ENCODE results near the gene MRPL58. TPM values are rescaled to one million over a fixed set of nuclear protein-coding genes. Genes with fewer than 3 reads are reported as not detected.
A peak's percentile ranks its signal among the peaks of the same experiment; 100 is the strongest.
"Not testable (repeated sequence)": the region's sequence is repeated elsewhere in the genome, so short reads cannot be mapped to it uniquely, and the experiment has no call there.

Gene MRPL58
- total RNA-seq, 5 donors from 2014 or later (not counting 1 experiment from before 2014, with no cell fraction given), result 15.6 to 30.6 (median 26.6) TPM

DNA sequence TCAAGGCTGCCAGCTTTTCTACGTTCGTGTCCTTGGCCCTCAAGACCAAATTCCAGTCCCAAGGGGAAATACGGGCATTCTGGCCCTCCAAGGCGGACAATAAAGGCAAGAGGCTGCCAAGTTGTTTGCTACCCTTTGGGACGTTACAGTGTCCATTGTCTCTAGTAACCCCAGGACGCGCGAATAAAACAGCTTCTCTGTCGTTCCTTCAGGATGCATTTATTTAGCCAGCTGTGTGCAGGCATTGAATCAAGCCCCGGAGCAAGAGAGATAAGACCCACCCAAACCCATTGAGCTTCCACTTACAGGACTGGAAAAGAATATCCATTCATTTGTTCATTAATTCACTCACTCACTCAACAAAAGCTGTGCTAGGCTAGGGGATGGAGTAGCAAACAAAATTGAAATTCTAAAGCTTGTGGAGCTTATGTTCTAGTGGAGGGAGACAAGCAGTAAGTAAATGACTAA, 656 bp downstream of the MRPL58 start:
- no peak for DNase-seq
- ChIA-PET CTCF (interaction anchor here (0.7 to 4.1 kb wide), 11 partner anchors 19 to 188 kb away, joined by 3 to 46 read pairs (median 4); partner anchors contain the start of genes CDR2L (in 1 of the 2) and HID1 (in 1 of the 2)), POLR2A (interaction anchor here in 1 of 2 donors (0.5 to 1.3 kb wide), 4 partner anchors 8 to 864 kb away, joined by 3 to 8 read pairs (median 3); no protein-coding TSS in a partner anchor)
- H3K9me3 Mint-ChIP-seq, result no peaks in the 10 kb centered on the region
- H3K4me3 Mint-ChIP-seq, result peak overlapping the region; percentile 92 to 94 (median 93)
- no peaks in the 10 kb centered on the region for H3K27me3 Mint-ChIP-seq
- Histone ChIP-seq H3K27ac (ENCODE audit: low read length) (peak overlapping the region; percentile 72), H3K27me3 (replicated peaks in 1 of 2; ENCODE audit: control insufficient read depth in 2 of 2, extremely low read depth in 1 of 2, insufficient read depth in 2 of 2, low read length in 1 of 2) (no peaks in the 10 kb centered on the region), H3K4me1 (ENCODE audit: control insufficient read depth in 1 of 2, extremely low read depth in 1 of 2, insufficient read depth in 2 of 2, low read length in 2 of 2) (peaks cover 6 to 20% of the 10 kb centered on the region in 2 experiments), H3K36me3 (ENCODE audit: control insufficient read depth in 2 of 2, extremely low read depth in 1 of 2, insufficient read depth in 1 of 2, low read length in 1 of 2) (peaks cover 0 to 12% of the 10 kb centered on the region in 2 donors), H3K4me3 (ENCODE audit: control insufficient read depth in 1 of 2, extremely low read depth in 1 of 2, low read length in 1 of 2) (peak overlapping the region; percentile 67 to 94), H3K9me3 (no peaks in the 10 kb centered on the region)
- H3K27ac Mint-ChIP-seq, result peak overlapping the region; percentile 85 to 86
- 1% methylated on average over 9 of the region's 10 CpGs for WGBS (ENCODE audit: insufficient coverage)
- H3K4me1 Mint-ChIP-seq, result peaks cover 33 to 41% (median 39%) of the 10 kb centered on the region in 3 donors
- peak in 1 of 4 experiments; percentile 7 for ATAC-seq (replicated peaks in 1 of 4)
- H3K36me3 Mint-ChIP-seq, result peaks cover 13% of the 10 kb centered on the region

DNA sequence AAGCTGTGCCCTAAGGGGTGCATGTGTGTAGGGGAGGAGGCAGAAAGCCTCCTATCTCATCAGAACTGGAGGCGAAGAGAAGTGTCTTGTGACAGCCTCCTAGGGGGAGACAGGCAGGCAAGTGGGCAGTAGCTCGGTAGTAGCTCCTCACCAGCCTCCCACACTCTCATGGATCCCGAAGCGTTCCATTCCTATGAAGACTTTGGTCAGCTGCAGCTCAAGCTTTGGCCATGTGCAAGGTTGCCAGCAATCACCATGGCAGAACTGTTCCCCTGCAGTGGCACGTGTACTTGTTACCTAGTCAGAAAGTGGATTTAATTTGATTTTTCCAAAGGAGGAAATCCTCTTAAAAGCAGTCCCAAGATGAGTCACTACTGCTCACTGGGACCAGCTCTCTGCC, 6.7 kb downstream of the MRPL58 start:
- no peaks in the 10 kb centered on the region for H3K27me3 Mint-ChIP-seq
- ChIA-PET CTCF (no interaction called here), POLR2A (no interaction called here)
- no peak overlapping the region for H3K4me3 Mint-ChIP-seq
- H3K36me3 ChIP-seq (ENCODE audit: control insufficient read depth in 2 of 2, extremely low read depth in 1 of 2, insufficient read depth in 1 of 2, low read length in 1 of 2), result peaks cover 5 to 47% of the 10 kb centered on the region in 2 donors
- no peaks in the 10 kb centered on the region for H3K27me3 ChIP-seq (replicated peaks in 1 of 2; ENCODE audit: control insufficient read depth in 2 of 2, extremely low read depth in 1 of 2, insufficient read depth in 2 of 2, low read length in 1 of 2)
- H3K4me1 Mint-ChIP-seq, result peaks cover 14 to 25% (median 17%) of the 10 kb centered on the region in 3 donors
- peaks cover 43% of the 10 kb centered on the region for H3K36me3 Mint-ChIP-seq
- no peaks in the 10 kb centered on the region for H3K9me3 Mint-ChIP-seq
- H3K4me3 ChIP-seq (ENCODE audit: control insufficient read depth in 1 of 2, extremely low read depth in 1 of 2, low read length in 1 of 2), result no peak overlapping the region
- H3K4me1 ChIP-seq (ENCODE audit: control insufficient read depth in 1 of 2, extremely low read depth in 1 of 2, insufficient read depth in 2 of 2, low read length in 2 of 2), result no peaks in the 10 kb centered on the region
- no peak overlapping the region for H3K27ac ChIP-seq (ENCODE audit: low read length)
- 94% methylated on average over 2 of the region's 5 CpGs for WGBS (ENCODE audit: insufficient coverage)
- H3K27ac Mint-ChIP-seq, result no peak overlapping the region
- H3K9me3 ChIP-seq, result no peaks in the 10 kb centered on the region
- DNase-seq (no peak), ATAC-seq (replicated peaks in 1 of 4) (no peak)

DNA sequence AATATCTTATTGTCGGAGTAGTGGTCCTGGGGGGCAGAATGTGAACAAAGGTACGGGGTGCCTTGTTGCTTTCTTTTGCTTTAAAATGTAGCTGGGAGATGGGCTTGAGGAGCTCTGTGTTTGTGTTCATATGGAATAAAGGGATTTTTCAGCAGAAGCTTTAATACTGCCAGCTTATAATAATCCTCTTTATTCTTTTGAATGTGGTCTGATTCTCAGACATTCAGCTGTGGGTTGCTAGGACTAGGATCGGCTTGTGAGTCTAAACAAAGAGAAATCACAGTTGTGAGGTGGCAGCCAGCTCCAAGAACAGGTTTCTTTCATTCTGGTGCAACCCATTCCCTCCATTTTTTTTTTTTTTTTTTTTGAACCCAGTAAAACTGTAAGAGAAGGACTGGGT, 7.2 kb downstream of the MRPL58 start:
- POLR2A ChIA-PET, result no interaction called here
- Mint-ChIP-seq H3K27me3 (no peaks in the 10 kb centered on the region), H3K36me3 (peaks cover 43% of the 10 kb centered on the region), H3K4me3 (no peak overlapping the region), H3K9me3 (no peaks in the 10 kb centered on the region), H3K27ac (no peak overlapping the region), H3K4me1 (peaks cover 10 to 29% (median 16%) of the 10 kb centered on the region in 3 donors)
- DNase-seq, result no peak
- WGBS (ENCODE audit: insufficient coverage), result 100% methylated on average over 1 of the region's 3 CpGs
- H3K27ac ChIP-seq (ENCODE audit: low read length), result no peak overlapping the region
- H3K4me3 ChIP-seq (ENCODE audit: control insufficient read depth in 1 of 2, extremely low read depth in 1 of 2, low read length in 1 of 2), result no peak overlapping the region
- peaks cover 5 to 47% of the 10 kb centered on the region in 2 donors for H3K36me3 ChIP-seq (ENCODE audit: control insufficient read depth in 2 of 2, extremely low read depth in 1 of 2, insufficient read depth in 1 of 2, low read length in 1 of 2)
- CTCF ChIA-PET, result interaction anchor here in 1 of 2 donors (0.7 kb wide), 1 partner anchor 90 kb away, joined by 4 read pairs; the partner anchor contains the start of gene ARMC7
- peaks cover 0 to under 1% of the 10 kb centered on the region in 2 experiments for H3K4me1 ChIP-seq (ENCODE audit: control insufficient read depth in 1 of 2, extremely low read depth in 1 of 2, insufficient read depth in 2 of 2, low read length in 2 of 2)
- H3K27me3 ChIP-seq (replicated peaks in 1 of 2; ENCODE audit: control insufficient read depth in 2 of 2, extremely low read depth in 1 of 2, insufficient read depth in 2 of 2, low read length in 1 of 2), result no peaks in the 10 kb centered on the region
- no peaks in the 10 kb centered on the region for H3K9me3 ChIP-seq
- ATAC-seq (replicated peaks in 1 of 4), result no peak

DNA sequence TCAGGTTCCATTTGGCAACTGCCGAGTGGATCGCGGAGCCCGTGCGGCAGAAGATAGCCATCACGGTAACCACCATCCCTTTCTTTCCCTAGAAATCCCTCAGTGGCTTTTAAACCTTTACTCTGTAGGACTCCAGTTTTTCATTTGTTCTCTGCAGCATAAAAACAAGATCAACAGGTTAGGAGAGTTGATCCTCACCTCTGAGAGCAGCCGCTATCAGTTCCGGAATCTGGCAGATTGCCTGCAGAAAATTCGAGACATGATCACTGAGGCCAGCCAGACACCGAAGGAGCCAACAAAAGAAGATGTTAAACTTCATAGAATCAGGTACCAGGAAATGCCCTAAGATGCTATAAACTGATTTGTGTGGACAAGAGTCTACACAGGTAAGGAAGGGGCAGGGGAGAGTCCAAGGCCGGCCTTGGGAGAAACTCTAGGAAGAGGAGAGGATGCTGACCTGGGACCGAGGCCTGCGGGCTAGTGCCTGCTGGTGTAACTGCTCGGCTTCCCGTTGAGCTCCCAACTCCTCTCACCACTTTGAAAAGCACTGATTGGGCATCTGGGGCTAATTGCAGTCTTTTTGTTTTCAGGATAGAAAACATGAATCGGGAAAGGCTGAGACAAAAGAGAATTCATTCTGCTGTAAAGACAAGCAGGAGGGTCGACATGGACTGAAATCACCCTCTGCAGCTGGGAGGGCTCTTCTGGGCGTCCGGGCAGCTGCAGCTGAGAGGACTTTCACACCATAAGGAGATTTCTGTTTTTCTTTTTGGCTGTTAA, 8.1 kb downstream of the MRPL58 start:
- Histone ChIP-seq H3K27me3 (replicated peaks in 1 of 2; ENCODE audit: control insufficient read depth in 2 of 2, extremely low read depth in 1 of 2, insufficient read depth in 2 of 2, low read length in 1 of 2) (no peaks in the 10 kb centered on the region), H3K9me3 (no peaks in the 10 kb centered on the region), H3K4me1 (ENCODE audit: control insufficient read depth in 1 of 2, extremely low read depth in 1 of 2, insufficient read depth in 2 of 2, low read length in 2 of 2) (peaks cover 3 to 9% of the 10 kb centered on the region in 2 experiments), H3K36me3 (ENCODE audit: control insufficient read depth in 2 of 2, extremely low read depth in 1 of 2, insufficient read depth in 1 of 2, low read length in 1 of 2) (peaks cover 5 to 47% of the 10 kb centered on the region in 2 donors), H3K27ac (ENCODE audit: low read length) (no peak overlapping the region), H3K4me3 (ENCODE audit: control insufficient read depth in 1 of 2, extremely low read depth in 1 of 2, low read length in 1 of 2) (no peak overlapping the region)
- ATAC-seq (replicated peaks in 1 of 4) (no peak), DNase-seq (no peak)
- H3K27ac Mint-ChIP-seq, result no peak overlapping the region
- H3K36me3 Mint-ChIP-seq, result peaks cover 40% of the 10 kb centered on the region
- ChIA-PET CTCF (no interaction called here), POLR2A (no interaction called here)
- no peak overlapping the region for H3K4me3 Mint-ChIP-seq
- no peaks in the 10 kb centered on the region for H3K9me3 Mint-ChIP-seq
- WGBS (ENCODE audit: insufficient coverage), result 98% methylated on average over 9 of the region's 19 CpGs
- H3K27me3 Mint-ChIP-seq, result no peaks in the 10 kb centered on the region
- peaks cover 7 to 32% (median 19%) of the 10 kb centered on the region in 3 donors for H3K4me1 Mint-ChIP-seq

DNA sequence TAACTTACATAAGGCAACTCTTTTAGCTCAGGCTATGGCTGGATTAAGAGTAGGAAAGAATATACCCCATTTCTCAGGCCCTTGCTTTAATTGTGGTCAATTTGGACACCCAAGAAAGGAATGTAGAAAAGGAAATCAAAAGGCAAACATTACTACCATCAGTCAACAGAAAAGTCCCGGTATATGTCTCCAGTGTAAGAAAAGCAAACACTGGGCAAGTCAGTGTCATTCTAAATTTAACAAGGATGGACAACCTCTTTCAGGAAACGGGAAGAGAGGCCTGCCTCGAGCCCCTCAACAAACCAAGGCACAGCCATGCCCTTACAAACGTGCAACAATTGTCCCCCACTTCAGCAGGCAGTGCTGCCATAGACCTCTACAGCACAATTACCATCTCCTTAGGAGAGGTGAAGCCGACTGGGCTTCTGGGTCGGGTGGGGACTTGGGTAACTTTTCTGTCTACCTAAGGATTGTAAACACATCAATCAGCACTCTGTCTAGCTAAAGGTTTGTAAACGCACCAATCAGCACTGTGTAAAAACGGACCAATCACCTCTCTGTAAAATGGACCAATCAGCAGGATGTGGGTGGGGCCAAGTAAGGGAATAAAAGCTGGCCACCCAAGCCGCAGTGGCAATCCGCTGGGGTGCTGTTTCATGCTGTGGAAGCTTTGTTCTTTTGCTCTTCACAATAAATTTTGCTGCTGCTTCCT, 12.4 kb downstream of the MRPL58 start:
- Mint-ChIP-seq H3K27ac (peak overlapping the region; percentile 32 to 73), H3K9me3 (peaks cover 0 to 2% (median 0%) of the 10 kb centered on the region in 3 donors), H3K4me3 (peak overlapping the region in 2 of 3 donors; percentile 29 to 61), H3K27me3 (no peaks in the 10 kb centered on the region), H3K36me3 (peaks cover 22% of the 10 kb centered on the region), H3K4me1 (peaks cover 12 to 33% (median 15%) of the 10 kb centered on the region in 3 donors)
- H3K36me3 ChIP-seq (ENCODE audit: control insufficient read depth in 2 of 2, extremely low read depth in 1 of 2, insufficient read depth in 1 of 2, low read length in 1 of 2), result peaks cover 5 to 26% of the 10 kb centered on the region in 2 donors
- no peak overlapping the region for H3K27ac ChIP-seq (ENCODE audit: low read length)
- H3K4me3 ChIP-seq (ENCODE audit: control insufficient read depth in 1 of 2, extremely low read depth in 1 of 2, low read length in 1 of 2), result no peak overlapping the region
- H3K27me3 ChIP-seq (replicated peaks in 1 of 2; ENCODE audit: control insufficient read depth in 2 of 2, extremely low read depth in 1 of 2, insufficient read depth in 2 of 2, low read length in 1 of 2), result no peaks in the 10 kb centered on the region
- ChIA-PET POLR2A (interaction anchor here in 1 of 2 donors (1.0 kb wide), 1 partner anchor 12 kb away, joined by 3 read pairs; the partner anchor contains the start of gene MRPL58), CTCF (no interaction called here)
- ATAC-seq (replicated peaks in 1 of 4) (peak; percentile 43 to 62 (median 55)), DNase-seq (peak in 24 of 35 experiments; percentile 10 to 58 (median 34))
- no peaks in the 10 kb centered on the region for H3K9me3 ChIP-seq
- WGBS (ENCODE audit: insufficient coverage), result 89% methylated on average over 4 of the region's 10 CpGs
- H3K4me1 ChIP-seq (ENCODE audit: control insufficient read depth in 1 of 2, extremely low read depth in 1 of 2, insufficient read depth in 2 of 2, low read length in 2 of 2), result peaks cover 3 to 10% of the 10 kb centered on the region in 2 experiments

DNA sequence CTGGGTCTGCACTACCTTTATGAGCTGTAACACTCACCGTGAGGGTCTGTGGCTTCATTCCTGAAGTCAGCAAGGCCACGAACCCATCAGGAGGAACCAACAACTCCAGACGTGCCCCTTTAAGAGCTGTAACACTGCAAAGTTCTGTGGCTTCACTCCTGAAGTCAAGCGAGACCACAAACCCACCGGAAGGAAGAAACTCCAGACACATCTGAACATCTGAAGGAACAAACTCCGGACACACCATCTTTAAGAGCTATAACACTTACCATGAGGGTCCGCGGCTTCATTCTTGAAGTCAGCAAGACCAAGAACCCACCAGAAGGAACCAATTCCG, 12.9 kb downstream of the MRPL58 start:
- Mint-ChIP-seq H3K27ac (peak overlapping the region; percentile 32 to 73), H3K36me3 (peaks cover 20% of the 10 kb centered on the region), H3K4me3 (peak overlapping the region in 2 of 3 donors; percentile 29 to 61), H3K4me1 (peaks cover 12 to 33% (median 16%) of the 10 kb centered on the region in 3 donors)
- H3K4me3 ChIP-seq (ENCODE audit: control insufficient read depth in 1 of 2, extremely low read depth in 1 of 2, low read length in 1 of 2); H3K27ac ChIP-seq (ENCODE audit: low read length); H3K27me3 Mint-ChIP-seq; H3K9me3 Mint-ChIP-seq; H3K27me3 ChIP-seq (replicated peaks in 1 of 2; ENCODE audit: control insufficient read depth in 2 of 2, extremely low read depth in 1 of 2, insufficient read depth in 2 of 2, low read length in 1 of 2); CTCF ChIA-PET; H3K9me3 ChIP-seq: not testable (repeated sequence)
- 61% methylated on average over 3 of the region's 9 CpGs for WGBS (ENCODE audit: insufficient coverage)
- DNase-seq (peak in 1 of 35 experiments; percentile 6), ATAC-seq (replicated peaks in 1 of 4) (peak in 3 of 4 experiments; percentile 23 to 53 (median 50))
- Histone ChIP-seq H3K36me3 (ENCODE audit: control insufficient read depth in 2 of 2, extremely low read depth in 1 of 2, insufficient read depth in 1 of 2, low read length in 1 of 2) (peaks cover 5 to 23% of the 10 kb centered on the region in 2 donors), H3K4me1 (ENCODE audit: control insufficient read depth in 1 of 2, extremely low read depth in 1 of 2, insufficient read depth in 2 of 2, low read length in 2 of 2) (peaks cover 3 to 10% of the 10 kb centered on the region in 2 experiments)
- POLR2A ChIA-PET, result interaction anchor here in 1 of 2 donors (1.0 kb wide), 1 partner anchor 13 kb away, joined by 3 read pairs; the partner anchor contains the start of gene MRPL58

Data from T-cell (primary cell).